Measurements from ENCODE around the gene BMPER. TPM values are rescaled to one million over a fixed set of nuclear protein-coding genes. Genes with fewer than 3 reads are reported as not detected.

Gene BMPER
- polyA plus RNA-seq, 1 donor from 2014 or later: 2.1 TPM

DNA sequence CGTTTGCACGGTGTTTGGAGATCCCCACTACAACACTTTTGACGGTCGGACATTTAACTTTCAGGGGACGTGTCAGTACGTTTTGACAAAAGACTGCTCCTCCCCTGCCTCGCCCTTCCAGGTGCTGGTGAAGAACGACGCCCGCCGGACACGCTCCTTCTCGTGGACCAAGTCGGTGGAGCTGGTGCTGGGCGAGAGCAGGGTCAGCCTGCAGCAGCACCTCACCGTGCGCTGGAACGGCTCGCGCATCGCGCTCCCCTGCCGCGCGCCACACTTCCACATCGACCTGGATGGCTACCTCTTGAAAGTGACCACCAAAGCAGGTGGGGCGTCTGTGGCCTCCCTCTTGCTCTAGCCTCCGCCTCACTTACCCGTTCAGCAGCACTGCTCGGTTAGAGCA lies 173.5 kb downstream of the BMPER start:
- no peak overlapping the region for H3K4me3 ChIP-seq (ENCODE audit: low read length)
- H3K4me2 ChIP-seq (ENCODE audit: low read length): no peak overlapping the region
- H3F3A ChIP-seq (ENCODE audit: insufficient read depth, low read length, poor library complexity, severe bottlenecking): no peaks in the 10 kb centered on the region
- no peaks in the 10 kb centered on the region for H3K9me3 ChIP-seq (ENCODE audit: low read length)
- no peaks in the 10 kb centered on the region for H3K79me2 ChIP-seq (replicated peaks; ENCODE audit: insufficient read depth, low read length)
- no peaks in the 10 kb centered on the region for H3K9me2 ChIP-seq (ENCODE audit: insufficient read depth, low read length)
- no peak overlapping the region for H2AFZ ChIP-seq (ENCODE audit: low read depth, low read length)
- TF ChIP-seq EZH2 (IDR thresholded peaks at IDR 0.05; ENCODE audit: borderline replicate concordance, insufficient read depth, low read length, poor library complexity, severe bottlenecking): no peak
- no peak for TF ChIP-seq REST (IDR thresholded peaks at IDR 0.05; ENCODE audit: borderline replicate concordance)
- no peak for TF ChIP-seq TAF1 (IDR thresholded peaks at IDR 0.05; ENCODE audit: low read depth)
- no peak for TF ChIP-seq EP300 (conservative IDR thresholded peaks at IDR 0.05; ENCODE audit: poor library complexity, severe bottlenecking)
- TF ChIP-seq POLR2AphosphoS5 (IDR thresholded peaks at IDR 0.05): no peak
- TF ChIP-seq SMC3 (conservative IDR thresholded peaks at IDR 0.05; ENCODE audit: poor library complexity): no peak
- TF ChIP-seq, protein P1, sequence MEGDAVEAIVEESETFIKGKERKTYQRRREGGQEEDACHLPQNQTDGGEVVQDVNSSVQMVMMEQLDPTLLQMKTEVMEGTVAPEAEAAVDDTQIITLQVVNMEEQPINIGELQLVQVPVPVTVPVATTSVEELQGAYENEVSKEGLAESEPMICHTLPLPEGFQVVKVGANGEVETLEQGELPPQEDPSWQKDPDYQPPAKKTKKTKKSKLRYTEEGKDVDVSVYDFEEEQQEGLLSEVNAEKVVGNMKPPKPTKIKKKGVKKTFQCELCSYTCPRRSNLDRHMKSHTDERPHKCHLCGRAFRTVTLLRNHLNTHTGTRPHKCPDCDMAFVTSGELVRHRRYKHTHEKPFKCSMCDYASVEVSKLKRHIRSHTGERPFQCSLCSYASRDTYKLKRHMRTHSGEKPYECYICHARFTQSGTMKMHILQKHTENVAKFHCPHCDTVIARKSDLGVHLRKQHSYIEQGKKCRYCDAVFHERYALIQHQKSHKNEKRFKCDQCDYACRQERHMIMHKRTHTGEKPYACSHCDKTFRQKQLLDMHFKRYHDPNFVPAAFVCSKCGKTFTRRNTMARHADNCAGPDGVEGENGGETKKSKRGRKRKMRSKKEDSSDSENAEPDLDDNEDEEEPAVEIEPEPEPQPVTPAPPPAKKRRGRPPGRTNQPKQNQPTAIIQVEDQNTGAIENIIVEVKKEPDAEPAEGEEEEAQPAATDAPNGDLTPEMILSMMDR (IDR thresholded peaks at IDR 0.05; ENCODE audit: poor library complexity, severe bottlenecking): no peak
- TF ChIP-seq MXI1 (conservative IDR thresholded peaks at IDR 0.05; ENCODE audit: poor library complexity, severe bottlenecking): no peak
- no peak for TF ChIP-seq RAD21 (conservative IDR thresholded peaks at IDR 0.05)
- H3K36me3 ChIP-seq (ENCODE audit: insufficient read depth, low read length): no peaks in the 10 kb centered on the region
- H3K27me3 ChIP-seq (ENCODE audit: insufficient read depth, low read depth, low read length): no peaks in the 10 kb centered on the region
- H3K27ac ChIP-seq (ENCODE audit: low read length): no peak overlapping the region
- no peak overlapping the region for H3K9ac ChIP-seq (ENCODE audit: low read length)
- no peaks in the 10 kb centered on the region for H4K20me1 ChIP-seq (ENCODE audit: insufficient read depth)

- no peaks in the 10 kb centered on the region for H3K9me2 ChIP-seq (ENCODE audit: insufficient read depth, low read length)
- TF ChIP-seq SMC3 (conservative IDR thresholded peaks at IDR 0.05; ENCODE audit: poor library complexity) (no peak), MXI1 (conservative IDR thresholded peaks at IDR 0.05; ENCODE audit: poor library complexity, severe bottlenecking) (no peak), EZH2 (IDR thresholded peaks at IDR 0.05; ENCODE audit: borderline replicate concordance, insufficient read depth, low read length, poor library complexity, severe bottlenecking) (no peak), EP300 (conservative IDR thresholded peaks at IDR 0.05; ENCODE audit: poor library complexity, severe bottlenecking) (no peak), RAD21 (conservative IDR thresholded peaks at IDR 0.05) (no peak), TAF1 (IDR thresholded peaks at IDR 0.05; ENCODE audit: low read depth) (no peak), POLR2AphosphoS5 (IDR thresholded peaks at IDR 0.05) (no peak)
- TF ChIP-seq, protein P1 (IDR thresholded peaks at IDR 0.05; ENCODE audit: poor library complexity, severe bottlenecking): no peak
- no peaks in the 10 kb centered on the region for H4K20me1 ChIP-seq (ENCODE audit: insufficient read depth)
- H3K9ac ChIP-seq (ENCODE audit: low read length): no peak overlapping the region
- no peak overlapping the region for H2AFZ ChIP-seq (ENCODE audit: low read depth, low read length)
- H3F3A ChIP-seq (ENCODE audit: insufficient read depth, low read length, poor library complexity, severe bottlenecking): no peaks in the 10 kb centered on the region
- H3K4me3 ChIP-seq (ENCODE audit: low read length): no peak overlapping the region
- no peak overlapping the region for H3K27ac ChIP-seq (ENCODE audit: low read length)
- no peaks in the 10 kb centered on the region for H3K36me3 ChIP-seq (ENCODE audit: insufficient read depth, low read length)
- no peaks in the 10 kb centered on the region for H3K9me3 ChIP-seq (ENCODE audit: low read length)
- no peaks in the 10 kb centered on the region for H3K79me2 ChIP-seq (replicated peaks; ENCODE audit: insufficient read depth, low read length)
- H3K4me2 ChIP-seq (ENCODE audit: low read length): no peak overlapping the region
- H3K27me3 ChIP-seq (ENCODE audit: insufficient read depth, low read depth, low read length): no peaks in the 10 kb centered on the region
Measured at GRCh38 chr7:34080513-34080912, 175.2 kb downstream of the BMPER start.

All from neural cell (in vitro differentiated cells).